Measurements from ENCODE around the gene PHAF1. TPM values are rescaled to one million over a fixed set of nuclear protein-coding genes. Genes with fewer than 3 reads are reported as not detected.

The PHAF1 gene
- total and polyA plus RNA-seq, 2 of the 13 experiments (the other 11 are each of a cell fraction or from before 2014, with no cell fraction given), result 48.3 to 174 TPM

GRCh38 chr16:67183627-67184452, 74.1 kb downstream of the PHAF1 start, which contains the start of gene MATCAP1 (continued):
- TF ChIP-seq KMT2B (CRISPR knock-in tag; IDR thresholded peaks at IDR 0.05) (peak; percentile 93), MXD1 (CRISPR knock-in tag; IDR thresholded peaks at IDR 0.05) (0 out of 2 replicates have a peak, but pooled peaks have one; percentile 66), JUN (CRISPR knock-in tag; IDR thresholded peaks at IDR 0.05) (peak; percentile 18; the same call in 1 of the 2 replicates), GPN1 (CRISPR knock-in tag; IDR thresholded peaks at IDR 0.05; ENCODE audit: borderline replicate concordance) (no peak), ZNF263 (CRISPR knock-in tag; IDR thresholded peaks at IDR 0.05) (no peak), ZNF713 (CRISPR knock-in tag; IDR thresholded peaks at IDR 0.05) (no peak; the same call in 1 of the 2 replicates), ZNF646 (CRISPR knock-in tag; IDR thresholded peaks at IDR 0.05) (no peak), ZMAT5 (CRISPR knock-in tag; IDR thresholded peaks at IDR 0.05; ENCODE audit: borderline replicate concordance, low read depth) (no peak), ZNF510 (CRISPR knock-in tag; IDR thresholded peaks at IDR 0.05; ENCODE audit: low read depth) (peak; percentile 80; the same call in 1 of the 2 replicates), KLF15 (CRISPR knock-in tag; IDR thresholded peaks at IDR 0.05; ENCODE audit: borderline replicate concordance) (no peak; the same call in 1 of the 2 replicates), ZNF318 (CRISPR knock-in tag; IDR thresholded peaks at IDR 0.05) (no peak; the same call in 1 of the 2 replicates), ZFP82 (CRISPR knock-in tag; IDR thresholded peaks at IDR 0.05; ENCODE audit: borderline replicate concordance) (peak; percentile 60; the same call in 1 of the 2 replicates)

Data from HepG2 (cell line).